ENCODE results near the gene LRRC7.

GRCh38 chr1:69661686-69662085 lies 94.0 kb downstream of the LRRC7 start:
- TF ChIP-seq CTCF (IDR thresholded peaks at IDR 0.05) (no peak), POLR2A (IDR thresholded peaks at IDR 0.05) (no peak)

Measured in esophagus squamous epithelium (tissue), 4 donors.